ENCODE data around the gene TMSB10. TPM values are rescaled to one million over a fixed set of nuclear protein-coding genes. Genes with fewer than 3 reads are reported as not detected.

The TMSB10 gene
- total RNA-seq, 1 donor: 3,561 TPM

DNA sequence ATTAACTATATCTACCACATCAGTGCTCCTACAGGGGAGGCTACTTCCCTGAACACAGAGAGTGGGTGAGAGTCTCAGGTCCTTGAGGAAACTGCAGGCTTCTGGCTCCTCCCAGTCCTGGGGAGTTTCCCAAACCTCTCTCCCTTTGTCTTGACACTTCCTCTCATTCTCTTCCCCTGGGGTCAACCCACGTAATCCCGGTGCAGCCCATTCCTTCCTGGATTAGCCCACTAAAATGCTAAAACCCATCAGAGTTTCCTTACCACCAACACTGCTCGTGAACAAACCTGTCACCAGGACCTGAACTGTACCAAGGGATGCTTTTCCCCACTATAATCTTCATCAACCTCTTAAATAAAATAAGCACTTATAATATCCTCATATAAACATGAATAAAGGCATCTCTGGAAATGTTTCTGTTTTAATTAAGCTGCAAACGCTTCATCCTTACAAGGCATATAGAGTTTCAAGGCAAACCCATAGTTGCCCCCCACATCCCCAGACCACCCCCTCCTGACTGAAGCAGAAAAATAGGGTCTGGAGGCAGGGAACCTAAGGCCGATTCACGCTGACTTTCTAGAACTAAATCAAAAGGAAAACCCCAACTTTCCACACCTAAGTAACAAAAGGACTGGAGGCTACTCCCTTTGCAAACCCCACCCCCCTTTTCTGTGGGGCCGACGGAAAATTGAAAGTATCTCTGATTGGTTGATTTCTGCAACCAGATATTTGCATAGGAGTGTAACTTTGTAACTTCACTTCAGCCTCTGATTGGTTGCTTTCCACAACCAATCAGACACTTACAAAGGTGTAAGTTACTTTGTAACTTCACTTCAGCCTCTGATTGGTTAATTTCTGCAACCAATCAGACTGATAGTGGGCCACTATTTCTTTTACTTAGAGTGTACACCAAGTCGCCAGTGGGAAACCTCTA lies 19.0 kb downstream of the TMSB10 start:
- H3K4me3 ChIP-seq (ENCODE audit: low read depth, low read length): no peak overlapping the region
- peak; percentile 44 for DNase-seq (ENCODE audit: low read depth)
- TF ChIP-seq, protein P1, sequence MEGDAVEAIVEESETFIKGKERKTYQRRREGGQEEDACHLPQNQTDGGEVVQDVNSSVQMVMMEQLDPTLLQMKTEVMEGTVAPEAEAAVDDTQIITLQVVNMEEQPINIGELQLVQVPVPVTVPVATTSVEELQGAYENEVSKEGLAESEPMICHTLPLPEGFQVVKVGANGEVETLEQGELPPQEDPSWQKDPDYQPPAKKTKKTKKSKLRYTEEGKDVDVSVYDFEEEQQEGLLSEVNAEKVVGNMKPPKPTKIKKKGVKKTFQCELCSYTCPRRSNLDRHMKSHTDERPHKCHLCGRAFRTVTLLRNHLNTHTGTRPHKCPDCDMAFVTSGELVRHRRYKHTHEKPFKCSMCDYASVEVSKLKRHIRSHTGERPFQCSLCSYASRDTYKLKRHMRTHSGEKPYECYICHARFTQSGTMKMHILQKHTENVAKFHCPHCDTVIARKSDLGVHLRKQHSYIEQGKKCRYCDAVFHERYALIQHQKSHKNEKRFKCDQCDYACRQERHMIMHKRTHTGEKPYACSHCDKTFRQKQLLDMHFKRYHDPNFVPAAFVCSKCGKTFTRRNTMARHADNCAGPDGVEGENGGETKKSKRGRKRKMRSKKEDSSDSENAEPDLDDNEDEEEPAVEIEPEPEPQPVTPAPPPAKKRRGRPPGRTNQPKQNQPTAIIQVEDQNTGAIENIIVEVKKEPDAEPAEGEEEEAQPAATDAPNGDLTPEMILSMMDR (IDR thresholded peaks at IDR 0.05; ENCODE audit: insufficient read depth, low read depth, low read length): no peak

DNA sequence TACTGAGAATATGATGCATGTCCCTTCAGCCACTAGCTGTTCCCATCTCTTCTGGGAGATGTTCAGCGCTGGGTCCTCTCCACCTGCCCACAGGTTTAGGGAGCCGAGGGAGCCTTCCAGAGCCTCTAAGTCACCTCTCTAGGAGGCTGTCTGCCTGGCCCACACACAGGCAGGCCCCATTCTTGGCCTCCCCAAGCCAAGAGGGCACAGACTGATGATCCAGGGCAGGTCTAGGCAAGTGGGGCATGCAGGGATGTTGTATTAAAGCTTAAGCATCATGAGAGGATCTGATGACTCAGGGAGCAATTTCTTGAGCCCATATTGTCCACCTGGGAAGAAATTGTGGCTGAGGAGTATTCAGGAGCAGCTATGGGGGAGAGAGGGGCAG lies 19.9 kb downstream of the TMSB10 start:
- TF ChIP-seq, protein P1 (IDR thresholded peaks at IDR 0.05; ENCODE audit: insufficient read depth, low read depth, low read length): no peak
- DNase-seq (ENCODE audit: low read depth): no peak
- no peak overlapping the region for H3K4me3 ChIP-seq (ENCODE audit: low read depth, low read length)

DNA sequence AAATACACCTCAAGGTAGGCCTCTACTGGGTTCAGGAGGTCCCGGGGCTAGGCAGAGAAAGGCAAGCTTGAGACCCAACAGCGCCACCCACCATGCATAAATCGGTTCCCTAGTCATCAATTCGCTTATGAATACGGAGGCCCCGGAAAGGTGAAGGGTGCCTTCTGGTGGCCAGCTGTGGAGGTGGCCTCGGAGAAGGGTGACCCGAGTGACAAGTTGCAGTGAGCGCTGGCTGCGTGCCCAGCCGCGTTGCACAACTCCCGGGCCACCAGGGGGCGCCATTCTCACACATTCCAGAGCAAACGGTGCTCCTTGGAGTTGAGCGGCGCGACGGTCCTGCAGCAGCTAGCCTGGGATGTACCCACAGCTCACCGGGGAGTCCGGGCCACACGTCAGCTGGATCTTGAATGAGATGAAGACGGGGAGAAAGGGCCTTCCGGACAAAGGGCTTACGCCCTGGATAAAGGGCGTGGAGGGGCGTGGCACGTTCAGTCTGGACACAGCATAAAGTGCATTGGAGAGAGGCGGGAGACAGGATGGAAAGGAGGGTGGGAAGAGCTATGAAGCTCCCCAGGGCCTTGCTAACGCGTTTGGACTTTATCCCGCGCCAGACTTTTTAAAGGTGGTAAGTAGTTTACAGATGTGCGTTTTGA lies 20.4 kb downstream of the TMSB10 start:
- DNase-seq (ENCODE audit: low read depth): peak; percentile 90
- TF ChIP-seq, protein P1 (IDR thresholded peaks at IDR 0.05; ENCODE audit: insufficient read depth, low read depth, low read length): peak; percentile 89
- H3K4me3 ChIP-seq (ENCODE audit: low read depth, low read length): peak overlapping the region; percentile 52

DNA sequence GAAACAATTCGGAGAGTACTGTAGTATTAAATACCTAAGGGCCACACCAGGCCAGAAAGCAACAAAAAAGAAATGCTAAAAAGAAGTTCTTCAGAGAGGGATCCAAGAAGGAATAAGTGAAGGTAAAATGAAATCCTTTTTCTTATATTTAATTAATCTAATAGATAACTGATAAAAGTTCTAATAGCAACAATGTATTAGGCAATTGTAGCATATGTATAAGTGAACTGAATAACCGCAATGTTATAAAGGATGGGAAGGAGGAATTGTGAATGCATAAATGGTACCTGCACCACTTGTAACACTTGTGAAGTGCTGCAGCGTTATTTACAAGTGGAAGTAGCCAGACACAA lies 21.8 kb downstream of the TMSB10 start:
- H3K4me3 ChIP-seq (ENCODE audit: low read depth, low read length): no peak overlapping the region
- no peak for DNase-seq (ENCODE audit: low read depth)
- TF ChIP-seq, protein P1 (IDR thresholded peaks at IDR 0.05; ENCODE audit: insufficient read depth, low read depth, low read length): no peak

DNA sequence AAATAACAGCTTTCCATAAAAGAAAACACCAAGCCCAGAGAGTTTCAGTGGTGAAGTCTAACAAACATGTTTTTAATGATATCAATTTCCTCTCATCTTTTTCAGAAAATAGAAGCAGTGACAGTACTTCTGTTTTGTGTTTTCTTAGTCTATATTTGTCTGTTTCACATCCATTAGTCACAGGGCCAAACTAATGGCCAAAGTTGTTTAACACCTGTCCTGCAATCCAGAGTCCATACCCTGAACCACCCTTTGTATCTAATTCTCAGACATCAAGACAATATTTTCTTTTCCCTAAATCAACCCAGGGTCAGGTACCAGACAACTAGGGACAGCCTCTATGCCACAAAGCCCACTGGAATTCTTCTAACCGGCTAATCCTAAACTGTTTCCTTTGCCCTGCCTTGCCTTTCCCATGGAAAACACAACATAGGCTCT lies 25.9 kb downstream of the TMSB10 start:
- DNase-seq (ENCODE audit: low read depth): no peak
- no peak overlapping the region for H3K4me3 ChIP-seq (ENCODE audit: low read depth, low read length)
- TF ChIP-seq, protein P1 (IDR thresholded peaks at IDR 0.05; ENCODE audit: insufficient read depth, low read depth, low read length): no peak

DNA sequence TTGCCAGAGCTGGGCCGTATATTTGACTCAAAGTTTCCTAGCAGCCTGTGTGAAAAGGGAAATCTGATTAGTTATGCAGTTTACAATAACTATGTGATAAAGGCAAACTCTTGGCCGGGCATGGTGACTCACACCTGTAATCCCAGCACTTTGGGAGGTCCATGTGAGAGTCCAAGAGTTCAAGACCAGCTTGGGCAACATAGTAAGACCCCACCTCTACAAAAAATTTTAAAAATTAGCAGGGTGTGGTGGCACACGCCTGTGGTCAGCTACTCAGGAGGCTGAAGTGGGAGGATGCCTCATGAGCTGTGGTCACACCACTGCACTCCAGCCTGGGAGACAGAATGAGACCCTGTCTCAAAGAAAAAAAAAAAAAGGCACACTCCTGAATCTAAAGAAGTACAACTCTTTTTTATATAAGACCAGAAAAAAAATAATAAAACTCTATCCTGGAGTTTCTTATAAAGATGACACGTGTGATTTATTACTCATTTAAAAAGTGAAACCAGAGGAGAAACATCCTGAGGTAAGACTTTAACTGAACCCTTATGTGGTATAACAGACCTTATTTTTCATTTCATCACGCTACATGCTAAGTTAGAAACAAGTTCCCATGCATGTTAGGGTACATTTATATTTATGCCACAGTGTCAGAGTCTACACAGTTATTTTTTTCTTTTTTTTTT lies 32.9 kb downstream of the TMSB10 start:
- DNase-seq (ENCODE audit: low read depth): no peak

More for the DNA sequence above, 32.9 kb downstream of the TMSB10 start:
- H3K4me3 ChIP-seq (ENCODE audit: low read depth, low read length): no peak overlapping the region
- TF ChIP-seq, protein P1 (IDR thresholded peaks at IDR 0.05; ENCODE audit: insufficient read depth, low read depth, low read length): no peak
